Measurements from ENCODE around the gene TRAPPC10. TPM values are rescaled to one million over a fixed set of nuclear protein-coding genes. Genes with fewer than 3 reads are reported as not detected.
"Not testable (repeated sequence)": the region's sequence is repeated elsewhere in the genome, so short reads cannot be mapped to it uniquely, and the experiment has no call there.

The TRAPPC10 gene

GRCh38 chr21:44155994-44156380 is 143.9 kb downstream of the TRAPPC10 start:
- H2BK5ac ChIP-seq (ENCODE audit: low read length); H2AK5ac ChIP-seq (ENCODE audit: low read depth, low read length); H4K91ac ChIP-seq (ENCODE audit: low read depth, low read length, poor library complexity); H3K9me3 ChIP-seq (replicated peaks in 1 of 2; ENCODE audit: control insufficient read depth in 2 of 2, insufficient read depth in 1 of 2, low read depth in 1 of 2, low read length in 2 of 2); H2BK120ac ChIP-seq (ENCODE audit: low read depth, low read length); H3K27ac ChIP-seq (replicated peaks; ENCODE audit: low read length); H3K9ac ChIP-seq (ENCODE audit: low read depth, low read length, poor library complexity); H3K4me1 ChIP-seq (ENCODE audit: control insufficient read depth in 2 of 2, insufficient read depth in 1 of 2, low read depth in 1 of 2, low read length in 2 of 2); H2AFZ ChIP-seq (ENCODE audit: low read length); H4K8ac ChIP-seq (ENCODE audit: low read depth, low read length); H3K4me3 ChIP-seq (ENCODE audit: low read length in 2 of 2); H2BK12ac ChIP-seq (ENCODE audit: low read length); H3K79me1 ChIP-seq (ENCODE audit: low read depth, low read length); H3K27me3 ChIP-seq (ENCODE audit: control insufficient read depth in 3 of 3, insufficient read depth in 3 of 3, low read depth in 1 of 3, low read length in 3 of 3); H3K14ac ChIP-seq (ENCODE audit: low read length); DNase-seq (ENCODE audit: low spot score); H3K18ac ChIP-seq (ENCODE audit: low read length); H3K23ac ChIP-seq (ENCODE audit: low read depth, low read length, poor library complexity); H3K4ac ChIP-seq (ENCODE audit: low read length); H3K4me2 ChIP-seq (ENCODE audit: insufficient read depth, low read length, poor library complexity, severe bottlenecking); H3K36me3 ChIP-seq (replicated peaks in 1 of 2; ENCODE audit: control insufficient read depth in 2 of 2, insufficient read depth in 2 of 2, low read length in 2 of 2); H2BK15ac ChIP-seq (ENCODE audit: low read length): not testable (repeated sequence)
- no CpG with 5 or more reads among the region's 8 CpGs for WGBS, 2 donors (ENCODE audit: extremely low coverage in 2 of 2, insufficient read length in 2 of 2, insufficient replicate concordance in 1 of 2)

Small RNAs within 50 kb of the gene (small RNA-seq; reads per million reads assigned to genes)
- gene RNU6-1150P (ENCODE audit: insufficient read depth): not detected
